ENCODE measurements around the gene PODXL2.

PODXL2 gene, protein sequence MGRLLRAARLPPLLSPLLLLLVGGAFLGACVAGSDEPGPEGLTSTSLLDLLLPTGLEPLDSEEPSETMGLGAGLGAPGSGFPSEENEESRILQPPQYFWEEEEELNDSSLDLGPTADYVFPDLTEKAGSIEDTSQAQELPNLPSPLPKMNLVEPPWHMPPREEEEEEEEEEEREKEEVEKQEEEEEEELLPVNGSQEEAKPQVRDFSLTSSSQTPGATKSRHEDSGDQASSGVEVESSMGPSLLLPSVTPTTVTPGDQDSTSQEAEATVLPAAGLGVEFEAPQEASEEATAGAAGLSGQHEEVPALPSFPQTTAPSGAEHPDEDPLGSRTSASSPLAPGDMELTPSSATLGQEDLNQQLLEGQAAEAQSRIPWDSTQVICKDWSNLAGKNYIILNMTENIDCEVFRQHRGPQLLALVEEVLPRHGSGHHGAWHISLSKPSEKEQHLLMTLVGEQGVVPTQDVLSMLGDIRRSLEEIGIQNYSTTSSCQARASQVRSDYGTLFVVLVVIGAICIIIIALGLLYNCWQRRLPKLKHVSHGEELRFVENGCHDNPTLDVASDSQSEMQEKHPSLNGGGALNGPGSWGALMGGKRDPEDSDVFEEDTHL

GRCh38 chr3:127628788-127629466, at the start of gene PODXL2:
TSS of gene PODXL2 (plus strand) at chr3:127629185. CDS start at chr3:127629220, 35 bp downstream.
- DNase-seq (ENCODE audit: low read depth in 2 of 2) = peak in 1 of 2 experiments; percentile 15

GRCh38 chr3:127580327-127581060, 48.5 kb upstream of the PODXL2 start:
- DNase-seq (ENCODE audit: low read depth in 2 of 2) = no peak

DNA sequence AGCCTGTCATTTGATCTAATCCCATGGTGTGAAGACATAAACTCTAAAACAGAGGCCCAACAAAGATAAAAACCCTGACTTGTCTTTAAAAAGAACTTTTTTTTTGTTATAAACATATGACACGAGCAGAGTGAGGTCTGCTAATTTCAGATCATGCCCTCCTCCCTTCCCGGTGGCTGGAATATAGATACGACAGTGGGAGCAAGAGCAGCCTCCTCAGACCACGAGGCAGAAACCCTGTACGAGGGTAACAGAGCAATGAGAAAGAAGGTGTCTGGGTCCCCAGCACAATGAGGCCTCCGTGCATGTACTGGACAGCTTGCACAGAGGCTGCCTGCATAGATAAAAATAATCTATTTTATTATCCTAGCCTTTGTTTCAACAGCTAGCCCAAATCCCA, 44.3 kb upstream of the PODXL2 start:
- no peak for DNase-seq (ENCODE audit: low read depth in 2 of 2)

- no peak for DNase-seq (ENCODE audit: low read depth in 2 of 2)
Observed at GRCh38 chr3:127585163-127585812, 43.7 kb upstream of the PODXL2 start.

- DNase-seq (ENCODE audit: low read depth in 2 of 2) = no peak
Observed at GRCh38 chr3:127585813-127586413, 43.1 kb upstream of the PODXL2 start.

DNA sequence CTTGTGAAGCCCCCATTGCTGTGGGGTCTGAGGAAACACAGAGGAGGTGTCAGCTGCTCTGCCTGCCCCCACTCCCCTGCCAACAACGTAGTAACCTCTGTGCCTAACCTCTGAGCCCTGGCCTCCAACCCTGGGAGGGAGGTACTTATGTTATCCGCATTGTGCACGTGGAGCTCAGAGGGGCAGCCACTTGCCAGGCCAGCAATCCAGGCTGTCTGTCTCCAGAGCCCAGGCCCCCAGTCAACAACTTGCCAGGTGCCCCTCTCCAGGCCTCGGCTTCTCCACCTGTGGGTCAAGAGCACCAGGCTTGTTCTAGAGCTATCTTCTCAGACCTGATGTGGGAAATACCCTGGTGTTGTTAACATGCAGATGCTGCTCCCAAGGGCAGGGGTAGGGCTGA, 41.1 kb upstream of the PODXL2 start:
- DNase-seq (ENCODE audit: low read depth in 2 of 2) = no peak

DNA sequence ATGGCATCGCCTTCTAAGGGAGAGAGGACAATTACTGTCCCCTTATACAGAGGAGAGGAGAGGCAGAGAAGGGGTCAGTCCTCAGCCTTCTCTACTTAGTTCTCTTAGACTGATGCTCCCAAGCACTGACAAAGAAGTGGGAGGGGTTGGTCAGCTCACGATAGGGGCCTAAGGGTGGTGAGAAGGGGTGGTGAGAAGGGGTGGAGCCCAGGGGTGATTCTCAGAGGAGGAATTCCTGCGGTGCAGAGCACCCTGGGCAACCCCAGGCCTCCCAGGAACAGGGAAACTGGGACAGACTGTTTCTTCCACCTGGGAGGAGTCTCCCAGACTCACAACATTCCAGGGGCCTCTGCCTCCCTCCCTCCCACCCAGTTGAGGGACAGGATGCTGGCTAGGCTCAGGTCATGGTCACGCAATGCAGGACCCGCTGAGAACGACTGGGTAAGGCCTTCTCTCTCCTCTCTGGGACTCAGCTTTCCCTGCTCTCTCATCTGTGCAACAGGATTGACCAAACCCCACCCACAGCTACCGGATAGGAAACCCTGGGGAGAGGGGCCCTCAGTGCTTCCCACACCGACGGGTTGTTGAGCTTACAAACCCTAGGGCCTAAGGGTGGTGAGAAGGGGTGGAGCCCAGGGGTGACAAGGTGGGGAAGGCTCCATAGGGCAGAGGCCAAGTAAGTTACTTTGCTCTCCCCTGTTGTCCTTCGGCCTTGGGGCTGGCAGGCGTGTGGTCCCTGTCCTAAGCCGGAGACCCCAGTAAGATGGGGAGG, 40.0 kb upstream of the PODXL2 start:
- peak in 1 of 2 experiments; percentile 15 for DNase-seq (ENCODE audit: low read depth in 2 of 2)

GRCh38 chr3:127589600-127590281, 39.2 kb upstream of the PODXL2 start:
- DNase-seq (ENCODE audit: low read depth in 2 of 2) = no peak

DNA sequence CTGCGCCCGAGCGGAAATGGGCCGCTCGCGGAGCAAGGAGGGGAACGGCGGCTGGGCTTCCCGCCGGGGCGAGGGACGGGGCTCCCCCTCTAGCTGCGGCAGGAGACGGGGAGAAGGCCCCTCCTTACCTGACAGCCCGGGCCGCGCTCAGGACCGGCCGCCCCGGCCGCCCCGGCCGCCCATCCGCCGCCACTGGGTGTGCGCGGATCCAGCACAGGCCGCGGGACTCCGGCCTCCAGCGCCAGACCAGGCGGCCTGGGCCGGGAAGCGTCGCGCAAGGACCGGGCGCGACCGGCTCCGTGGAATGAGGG, 38.7 kb upstream of the PODXL2 start:
- DNase-seq (ENCODE audit: low read depth in 2 of 2) = no peak

DNA sequence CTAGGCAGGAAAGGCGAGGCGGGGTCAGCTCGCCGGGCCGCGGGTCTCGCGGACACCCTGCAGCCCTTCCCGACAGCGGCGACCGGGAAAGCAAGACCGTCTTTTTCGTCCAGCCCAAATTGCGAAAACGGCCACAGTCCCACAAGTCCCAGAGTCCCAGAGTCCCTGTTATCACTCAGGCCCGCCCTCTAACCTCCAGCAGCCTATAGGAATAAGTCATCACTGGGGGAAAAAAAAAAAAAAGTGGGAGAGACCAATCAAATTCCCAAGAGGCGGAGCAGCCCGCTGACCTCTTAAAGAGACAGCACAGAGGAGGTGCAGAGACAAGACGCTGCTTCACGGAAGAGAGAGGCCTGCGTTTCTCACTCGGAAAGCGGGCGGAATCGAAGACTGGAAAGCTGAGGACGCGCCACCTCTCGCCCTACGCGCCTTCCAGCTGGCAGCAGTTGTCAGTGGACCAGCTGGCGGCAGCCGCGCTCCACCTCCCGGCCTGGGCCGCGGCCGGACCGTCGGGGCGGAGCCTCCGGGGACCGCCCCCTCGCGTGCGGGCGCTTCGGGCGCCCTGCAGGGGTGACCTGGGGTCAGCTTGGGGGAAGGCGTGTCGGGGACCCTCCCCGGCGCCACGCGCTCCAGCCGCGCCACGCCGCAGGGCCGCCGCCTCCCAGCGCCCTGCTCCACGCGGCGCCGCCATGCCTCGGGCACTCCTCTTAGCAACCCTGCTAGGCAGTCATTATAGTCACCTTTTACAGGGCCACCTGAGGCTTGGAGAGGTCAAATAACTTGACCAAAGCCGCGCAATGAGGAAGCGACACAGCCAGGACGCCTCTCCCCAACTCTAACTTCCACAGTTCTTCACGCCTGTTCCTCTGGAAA, 38.2 kb upstream of the PODXL2 start, which contains the start of gene TPRA1:
TSS of gene TPRA1 (minus strand) at position 141 of the 873 bp plus-strand sequence. CDS start 10,587 bp downstream, outside the sequence.
- peak; percentile 95 to 96 for DNase-seq (ENCODE audit: low read depth in 2 of 2)

DNA sequence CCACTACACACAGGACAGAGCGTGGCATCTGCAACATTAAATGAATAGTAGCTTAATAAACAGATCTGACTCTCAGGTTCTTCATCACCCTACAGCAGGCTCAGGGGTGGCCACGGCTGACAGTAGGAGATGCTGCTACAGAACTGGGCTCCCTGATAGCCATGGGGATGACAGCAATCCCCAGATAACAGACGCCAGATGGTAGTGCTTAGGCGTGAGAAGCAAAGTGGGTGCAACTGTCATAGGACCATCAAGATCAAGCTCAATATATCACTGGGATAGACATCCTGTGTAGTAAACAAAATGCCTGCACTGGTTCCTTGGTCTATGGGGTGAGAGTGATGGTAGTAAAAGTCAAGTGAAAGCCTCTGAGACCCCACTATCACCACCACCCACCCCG, 35.8 kb upstream of the PODXL2 start:
- DNase-seq (ENCODE audit: low read depth in 2 of 2) = no peak

DNA sequence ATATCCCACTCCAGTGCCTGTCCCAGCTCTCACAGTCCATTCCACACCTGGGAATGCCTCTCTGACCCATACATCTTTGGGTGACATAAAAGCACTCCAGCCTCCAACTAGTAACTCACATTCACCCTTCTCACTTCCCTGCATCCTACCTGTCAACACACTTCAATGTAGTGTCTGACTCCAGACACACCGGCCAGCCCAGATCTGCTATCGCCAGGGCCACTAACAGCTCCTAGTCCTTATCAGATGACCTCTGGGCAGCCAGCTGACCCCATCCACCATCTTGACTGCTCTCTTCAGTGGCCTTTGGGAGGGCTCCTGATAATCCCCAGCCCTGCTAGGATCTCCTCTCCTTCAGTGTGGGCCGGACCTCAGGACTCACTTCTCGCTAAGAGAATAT, 33.7 kb upstream of the PODXL2 start:
- DNase-seq (ENCODE audit: low read depth in 2 of 2) = no peak

- no peak for DNase-seq (ENCODE audit: low read depth in 2 of 2)
Observed at GRCh38 chr3:127597020-127597771, 31.8 kb upstream of the PODXL2 start.

- DNase-seq (ENCODE audit: low read depth in 2 of 2) = no peak
Observed at GRCh38 chr3:127598841-127599570, 30.0 kb upstream of the PODXL2 start.

- DNase-seq (ENCODE audit: low read depth in 2 of 2) = no peak
Observed at GRCh38 chr3:127600749-127601456, 28.1 kb upstream of the PODXL2 start.

DNA sequence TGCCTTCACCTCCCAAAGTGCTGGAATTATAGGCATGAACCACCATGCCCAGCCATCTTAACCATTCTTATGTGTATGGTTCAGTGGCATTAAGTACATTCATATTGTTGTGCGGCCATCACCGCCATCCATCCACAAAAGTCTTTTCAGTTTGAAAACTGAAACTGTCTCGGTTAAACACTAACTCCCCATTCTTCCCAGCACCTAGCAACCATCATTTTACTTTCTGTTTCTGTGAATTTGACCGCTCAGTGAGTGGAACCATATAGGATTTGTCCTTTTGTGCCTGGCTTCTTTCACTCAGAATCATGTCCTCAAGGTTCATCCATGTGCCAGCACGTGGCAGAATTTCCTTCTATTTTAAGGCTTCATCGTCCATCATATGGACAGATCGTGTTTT, 24.9 kb upstream of the PODXL2 start:
- no peak for DNase-seq (ENCODE audit: low read depth in 2 of 2)

Data from fibroblast of skin of left biceps (primary cell).